Transverse colon (tissue), 4 donors: ENCODE data around the gene NOTCH1. TPM values are rescaled to one million over a fixed set of nuclear protein-coding genes. Genes with fewer than 3 reads are reported as not detected.

ENCODE experiments used
- DNase-seq: peaks from one replicate; pipeline ENCODE4 v3.0.0-alpha.2; 2019
- H3K27ac ChIP-seq, 4 donors: fragments of 200-600 bp; sonication (generic); 2 replicates each; pipeline ENCODE4 v1.5.1; 2016 to 2018; ENCODE audit warnings: inconsistent platforms in 4 of 4
- H3K27me3 ChIP-seq: fragments of 200-600 bp; sonication (generic); 2 replicates; pipeline ENCODE4 v1.5.1; 2017; ENCODE audit warnings: inconsistent platforms
- H3K36me3 ChIP-seq, 4 donors: fragments of 200-600 bp; sonication (generic); 2 replicates each; pipeline ENCODE4 v1.5.1; 2017 to 2019; ENCODE audit warnings: inconsistent platforms in 4 of 4
- H3K4me1 ChIP-seq, 4 donors: fragments of 200-600 bp; sonication (generic); 2 replicates each; pipeline ENCODE4 v1.5.1; 2017 to 2020; ENCODE audit warnings: inconsistent platforms in 4 of 4
- H3K4me3 ChIP-seq, 4 donors: fragments of 200-600 bp; sonication (generic); 1 replicate in 1 of 4; 2 replicates in 3 of 4; pipeline versions ENCODE4 v1.5.1 to v1.6.1; 2017 to 2019; ENCODE audit warnings: inconsistent platforms in 4 of 4
- H3K9me3 ChIP-seq, 2 donors: fragments of 200-600 bp; sonication (generic); 2 replicates each; pipeline ENCODE4 v1.5.1; 2017 to 2019; ENCODE audit warnings: inconsistent platforms in 2 of 2
- CTCF ChIP-seq, 5 experiments: fragments of 200-600 bp in 3 of 5; fragments of 450-650 bp in 2 of 5; sonication (generic) in 3 of 5; IDR thresholded peaks; 1 replicate in 2 of 5; 2 replicates in 3 of 5; pipeline ENCODE4 v1.5.1; 2016 to 2017; ENCODE audit warnings: antibody characterized with exemption in 5 of 5, inconsistent platforms in 3 of 5, mild to moderate bottlenecking in 2 of 5, moderate library complexity in 1 of 5
- EP300 ChIP-seq: sonication (generic); formaldehyde crosslinking; IDR thresholded peaks from one replicate; pipeline ENCODE4 v1.6.1; 2017; ENCODE audit warnings: antibody characterized with exemption, low read depth
- POLR2A ChIP-seq: fragments of 450-650 bp; IDR thresholded peaks from one replicate; pipeline ENCODE4 v1.6.1; 2016; ENCODE audit warnings: antibody characterized with exemption, mild to moderate bottlenecking, moderate library complexity
- POLR2AphosphoS5 ChIP-seq, 3 donors: sonication (generic); formaldehyde crosslinking; IDR thresholded peaks; one replicate each; pipeline ENCODE4 v1.6.1; 2016; ENCODE audit warnings: antibody characterized with exemption in 3 of 3
- WGBS, 2 donors: methylation state at CpG; one replicate each; pipeline ENCODE4 v1.1.5; 2018; ENCODE audit warnings: low coverage in 1 of 2; 5-methylcytosine and 5-hydroxymethylcytosine counted together
- in situ Hi-C, 4 donors: fragments of 200-750 bp; cut with MboI; loops; one replicate each; pipeline versions ENCODE4 v1.15.0 to v1.15.1; 2017; ENCODE audit warnings: low sequenced_read_pairs in 3 of 4, low pct_ligation_motif_present in 1 of 4, low pct_unique_long_range_greater_than_20kb in 1 of 4
- intact Hi-C: fragments of 100-400 bp; cut with DNase I; formaldehyde crosslinking; loops from one replicate; pipeline ENCODE4 v1.15.1; 2023; ENCODE audit warnings: low total_unique reads
- total RNA-seq, 4 donors: library from RNA; depleted of rRNA; stranded (reverse); fragments of >200 nt; gene quantifications; one replicate each; pipeline ENCODE4 v1.1.0, GENCODE V29; 2016

NOTCH1 gene
- total RNA-seq, 4 donors from 2014 or later, result 48.2 to 154 (median 98.2) TPM

GRCh38 chr9:136489731-136490130, 56.1 kb downstream of the NOTCH1 start:
- no peaks in the 10 kb centered on the region for H3K9me3 ChIP-seq
- 40% methylated on average over 1 to 16 of the region's 17 CpGs for WGBS, 2 donors
- DNase-seq, result no peak
- H3K27me3 ChIP-seq, result no peaks in the 10 kb centered on the region
- H3K36me3 ChIP-seq, result no peaks in the 10 kb centered on the region
- no peak overlapping the region for H3K4me3 ChIP-seq
- no peak for TF ChIP-seq POLR2A
- TF ChIP-seq POLR2AphosphoS5 (IDR thresholded peaks at IDR 0.05), result no peak
- no peak for TF ChIP-seq CTCF (IDR thresholded peaks at IDR 0.05)
- no peak for TF ChIP-seq EP300
- intact Hi-C loops (loop anchor here (2.0 kb wide), 1 partner anchor 135 kb away; no protein-coding TSS in a partner anchor), in situ Hi-C loops (loop anchor here (5.0 to 10.0 kb wide), 4 partner anchors 128 to 148 kb away; no protein-coding TSS in a partner anchor)
- H3K4me1 ChIP-seq, result peaks cover 2 to 6% (median 4%) of the 10 kb centered on the region in 4 donors
- H3K27ac ChIP-seq, result no peak overlapping the region

DNA sequence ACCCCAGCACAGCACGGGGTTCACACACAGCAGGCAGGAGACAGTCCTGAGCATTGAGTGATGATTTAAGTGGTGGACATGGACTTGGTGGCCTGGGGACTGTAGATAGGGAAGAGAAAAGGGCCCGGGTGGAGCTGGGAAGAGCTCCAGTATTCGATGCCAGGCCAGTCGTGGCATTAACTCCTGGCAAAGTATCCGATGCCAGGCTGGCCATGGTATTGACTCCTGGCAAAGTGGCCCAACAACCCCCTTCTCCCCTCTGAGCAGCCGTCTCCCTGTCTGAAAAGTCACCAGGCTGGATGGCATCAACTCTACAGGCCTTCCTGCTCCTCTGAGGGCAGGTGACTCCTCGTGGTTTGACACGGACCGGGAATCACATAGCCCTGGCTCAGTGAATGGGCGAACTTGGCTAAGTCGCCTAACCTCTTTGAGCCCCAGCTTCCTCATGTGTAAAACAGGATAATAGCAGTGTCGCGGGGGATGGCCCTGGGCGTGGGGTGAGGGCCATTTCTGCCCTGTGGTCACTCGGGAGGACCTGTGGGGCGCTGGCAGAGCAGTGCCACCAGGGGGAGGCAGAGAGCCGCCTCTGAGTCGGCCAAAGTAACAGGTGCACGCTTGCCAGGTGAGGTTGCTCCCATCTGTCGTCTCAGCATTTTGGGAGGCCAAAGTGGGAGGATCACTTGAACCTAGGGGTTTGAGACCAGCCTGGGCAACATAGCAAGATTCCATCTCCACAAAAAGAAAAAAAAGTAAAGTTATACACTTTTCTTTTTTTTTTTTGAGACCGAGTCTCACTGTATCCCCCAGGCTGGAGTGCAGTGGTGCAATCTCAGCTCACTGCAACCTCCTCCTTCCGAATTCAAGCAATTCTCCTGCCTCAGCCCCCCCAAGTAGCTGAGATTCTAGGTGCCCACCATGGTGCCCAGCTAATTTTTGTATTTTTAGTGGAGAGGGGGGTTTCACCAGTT, 57.3 kb downstream of the NOTCH1 start:
- peak; percentile 84 for DNase-seq
- Histone ChIP-seq H3K4me1 (peaks cover 10 to 16% (median 12%) of the 10 kb centered on the region in 4 donors), H3K9me3 (no peaks in the 10 kb centered on the region), H3K4me3 (no peak overlapping the region), H3K36me3 (no peaks in the 10 kb centered on the region), H3K27ac (no peak overlapping the region), H3K27me3 (no peaks in the 10 kb centered on the region)
- WGBS, 2 donors, result 35% methylated on average over 22 of the region's 22 CpGs; no CpG with 5 or more reads in 1 of the 2 donors
- intact Hi-C loops, result loop anchor here (2.0 kb wide), 1 partner anchor 136 kb away; no protein-coding TSS in a partner anchor
- in situ Hi-C loops, result loop anchor here in 1 of 4 donors (10.0 kb wide), 1 partner anchor 146 kb away; no protein-coding TSS in a partner anchor
- no peak for TF ChIP-seq EP300
- no peak for TF ChIP-seq POLR2AphosphoS5 (IDR thresholded peaks at IDR 0.05)
- TF ChIP-seq CTCF (IDR thresholded peaks at IDR 0.05), result peak; percentile 98 to 99 (median 99)

DNA sequence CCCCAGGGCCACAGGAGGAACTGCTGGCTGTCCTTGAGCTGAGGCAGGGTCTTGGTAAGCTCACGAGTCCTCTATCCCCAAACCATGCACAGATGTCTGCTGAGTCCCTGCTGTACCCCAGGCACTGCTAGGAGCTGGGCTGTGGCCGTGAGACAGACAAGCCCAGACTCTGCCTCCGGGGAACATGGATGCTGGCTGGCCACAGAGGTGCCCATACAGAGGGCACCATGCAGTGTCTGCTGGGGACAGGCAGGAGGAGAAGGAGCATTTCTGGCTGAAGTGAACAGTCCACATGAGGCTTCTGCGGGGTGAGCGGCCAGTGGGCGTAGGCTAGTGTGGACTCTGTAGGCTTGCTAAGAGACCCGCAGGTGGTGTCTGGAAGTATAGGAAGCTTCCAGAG, 58.2 kb downstream of the NOTCH1 start:
- no peaks in the 10 kb centered on the region for H3K9me3 ChIP-seq
- DNase-seq, result no peak
- 91 to 96% methylated on average over 4 to 7 of the region's 7 CpGs for WGBS, 2 donors
- H3K27ac ChIP-seq, result no peak overlapping the region
- no peak for TF ChIP-seq POLR2AphosphoS5 (IDR thresholded peaks at IDR 0.05)
- no peak for TF ChIP-seq EP300
- TF ChIP-seq POLR2A, result no peak
- no peak for TF ChIP-seq CTCF (IDR thresholded peaks at IDR 0.05)
- intact Hi-C loops, result loop anchor here (2.0 kb wide), 1 partner anchor 137 kb away; no protein-coding TSS in a partner anchor
- H3K27me3 ChIP-seq, result no peaks in the 10 kb centered on the region
- peaks cover 10 to 16% (median 12%) of the 10 kb centered on the region in 4 donors for H3K4me1 ChIP-seq
- no peaks in the 10 kb centered on the region for H3K36me3 ChIP-seq
- H3K4me3 ChIP-seq, result no peak overlapping the region
- in situ Hi-C loops, result loop anchor here in 1 of 4 donors (10.0 kb wide), 1 partner anchor 147 kb away; no protein-coding TSS in a partner anchor
